GM23338 (cell line): ENCODE data around the gene BHLHA9. TPM values are rescaled to one million over a fixed set of nuclear protein-coding genes. Genes with fewer than 3 reads are reported as not detected.

Experiments used
- ATAC-seq: fragments of 200-7000 bp; cut with Tn5 transposase; 3 replicates; pipeline ENCODE4 v1.9.1; 2020
- DNase-seq: peaks from one replicate; pipeline ENCODE4 v3.0.0-alpha.2; 2015; ENCODE audit warnings: low spot score
- H2AFZ ChIP-seq: fragments of 200-600 bp; sonication (generic); 2 replicates; pipeline ENCODE4 v1.8.0; 2016; ENCODE audit warnings: antibody characterized with exemption, mild to moderate bottlenecking, moderate library complexity
- H3F3A ChIP-seq: fragments of 200-600 bp; sonication (generic); replicated peaks from 2 replicates; pipeline ENCODE4 v1.8.0; 2017; ENCODE audit warnings: antibody characterized with exemption, mixed run types, low read depth
- H3K27ac ChIP-seq: fragments of 200-600 bp; sonication (generic); 2 replicates; pipeline ENCODE4 v1.6.1; 2016; ENCODE audit warnings: low read depth
- H3K27me3 ChIP-seq: fragments of 200-600 bp; sonication (generic); 2 replicates; pipeline ENCODE4 v1.8.0; 2016; ENCODE audit warnings: mild to moderate bottlenecking, mixed run types, moderate library complexity; ENCODE audit not compliant: insufficient read depth
- H3K36me3 ChIP-seq: fragments of 200-600 bp; sonication (generic); 2 replicates; pipeline ENCODE4 v1.8.0; 2016; ENCODE audit warnings: mild to moderate bottlenecking; ENCODE audit not compliant: insufficient read depth
- H3K4me1 ChIP-seq: fragments of 200-600 bp; sonication (generic); 2 replicates; pipeline ENCODE4 v1.8.0; 2016; ENCODE audit warnings: mild to moderate bottlenecking, moderate library complexity; ENCODE audit not compliant: insufficient read depth
- H3K4me2 ChIP-seq: fragments of 200-600 bp; sonication (generic); 2 replicates; pipeline ENCODE4 v1.7.1; 2017; ENCODE audit warnings: mixed run types
- H3K4me3 ChIP-seq: fragments of 200-600 bp; sonication (generic); 2 replicates; pipeline ENCODE4 v1.6.1; 2016; ENCODE audit warnings: mixed run types
- H3K79me2 ChIP-seq: fragments of 200-600 bp; sonication (generic); replicated peaks from 2 replicates; pipeline ENCODE4 v1.8.0; 2017; ENCODE audit warnings: mild to moderate bottlenecking; ENCODE audit not compliant: insufficient read depth
- H3K9me2 ChIP-seq: fragments of 200-600 bp; sonication (generic); 2 replicates; pipeline ENCODE4 v1.8.0; 2017; ENCODE audit not compliant: insufficient read depth
- H4K20me1 ChIP-seq: fragments of 200-600 bp; sonication (generic); replicated peaks from 2 replicates; pipeline ENCODE4 v1.8.0; 2017; ENCODE audit warnings: mild to moderate bottlenecking; ENCODE audit not compliant: insufficient read depth
- H3K27ac Mint-ChIP-seq: 2 replicates; pipeline ENCODE4 v1.8.0; 2020; ENCODE audit warnings: inconsistent platforms, mild to moderate bottlenecking, moderate library complexity, mixed read lengths
- H3K27me3 Mint-ChIP-seq: 3 replicates; pipeline ENCODE4 v1.8.0; 2022; ENCODE audit warnings: low read depth, mild to moderate bottlenecking, moderate library complexity, mixed read lengths, inconsistent platforms; ENCODE audit not compliant: insufficient read depth, poor library complexity
- H3K36me3 Mint-ChIP-seq: 3 replicates; pipeline ENCODE4 v1.8.0; 2021; ENCODE audit warnings: low read depth, mild to moderate bottlenecking, inconsistent platforms, moderate library complexity, mixed read lengths
- H3K4me1 Mint-ChIP-seq: 3 replicates; pipeline ENCODE4 v1.8.0; 2020; ENCODE audit warnings: mild to moderate bottlenecking, inconsistent platforms, mixed read lengths
- H3K4me3 Mint-ChIP-seq: 3 replicates; pipeline ENCODE4 v1.8.0; 2021; ENCODE audit warnings: moderate library complexity, mild to moderate bottlenecking, inconsistent platforms, mixed read lengths
- H3K9me3 Mint-ChIP-seq: 3 replicates; pipeline ENCODE4 v1.8.0; 2020; ENCODE audit warnings: moderate library complexity, mild to moderate bottlenecking, inconsistent platforms, mixed read lengths
- CREB1 ChIP-seq: fragments of 250-450 bp; sonication (Bioruptor Pico); IDR thresholded peaks from 2 replicates; pipeline ENCODE4 v1.5.0; 2020; ENCODE audit warnings: low read depth, mild to moderate bottlenecking, moderate library complexity
- EZH2phosphoT487 ChIP-seq: fragments of 200-600 bp; sonication (generic); IDR thresholded peaks from one replicate; pipeline ENCODE4 v1.8.1; 2018; ENCODE audit warnings: antibody characterized with exemption; ENCODE audit not compliant: unreplicated experiment
- POLR2AphosphoS5 ChIP-seq: IDR thresholded peaks from 2 replicates; pipeline ENCODE4 v1.6.1; 2016; ENCODE audit warnings: antibody characterized with exemption, low read depth
- STAT1 ChIP-seq: IDR thresholded peaks from one replicate; pipeline ENCODE4 v1.6.1; 2016; ENCODE audit warnings: antibody characterized with exemption; ENCODE audit not compliant: unreplicated experiment
- ZNF114 ChIP-seq: fragments of 250-450 bp; sonication (Bioruptor Pico); IDR thresholded peaks from 2 replicates; pipeline ENCODE4 v1.5.0; 2020; ENCODE audit warnings: mild to moderate bottlenecking, moderate library complexity
- ZNF331 ChIP-seq: fragments of 250-450 bp; sonication (Bioruptor Pico); IDR thresholded peaks from 2 replicates; pipeline ENCODE4 v1.5.0; 2020; ENCODE audit warnings: low read depth, mild to moderate bottlenecking, moderate library complexity
- polyA plus RNA-seq: library from polyadenylated mRNA; unstranded; fragments of >200 nt; fragmentation: Nextera tagmentation; extraction: Ambion mirVana; gene quantifications from 2 replicates; pipeline ENCODE4 v1.2.1, GENCODE V29; 2016
- total RNA-seq: library from RNA; depleted of rRNA; stranded (reverse); fragments of >200 nt; shearing (Covaris generic); gene quantifications from 2 replicates; pipeline ENCODE4 v1.2.3, GENCODE V29; 2014
- TF ChIP-seq, protein P1 (sequence below): IDR thresholded peaks from 2 replicates; pipeline ENCODE4 v1.6.1; 2016; ENCODE audit warnings: antibody characterized with exemption
- TF ChIP-seq, protein P2 (sequence below), 2 experiments: fragments of 200-600 bp in 1 of 2; sonication (generic) in 1 of 2; conservative IDR thresholded peaks; 2 replicates each; pipeline versions ENCODE4 v1.5.1 to v1.6.1; 2016 to 2017; ENCODE audit warnings: antibody characterized with exemption in 2 of 2, low read depth in 2 of 2, mild to moderate bottlenecking in 2 of 2, moderate library complexity in 1 of 2

Gene BHLHA9
- total and polyA plus RNA-seq, 2 experiments from 2014 or later, result 0.39 to 2.3 TPM

DNA sequence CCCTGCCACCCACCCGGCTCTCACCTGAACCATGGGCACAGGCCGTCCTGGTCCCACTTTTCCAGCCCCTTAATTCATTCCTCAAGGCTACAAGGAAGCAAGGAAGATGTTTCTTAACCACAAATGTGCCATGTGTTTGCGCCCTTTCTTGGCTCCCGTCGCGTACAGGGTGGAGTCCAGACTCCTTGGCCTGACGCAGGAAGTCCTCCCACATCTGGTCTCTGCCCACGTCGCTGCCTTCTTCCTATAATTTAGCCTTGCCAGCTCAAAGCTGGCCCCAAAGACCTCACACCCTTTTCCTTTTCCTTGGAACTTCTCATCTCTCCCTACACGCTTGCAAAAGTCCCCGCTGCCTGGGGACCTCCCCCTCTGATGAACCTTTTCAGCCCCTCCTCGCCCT lies 38.8 kb upstream of the BHLHA9 start:
- H3K79me2 ChIP-seq, result no peaks in the 10 kb centered on the region
- H3K36me3 ChIP-seq, result no peaks in the 10 kb centered on the region
- DNase-seq (no peak), ATAC-seq (no peak)
- H2AFZ ChIP-seq, result no peak overlapping the region
- no peak overlapping the region for H3K4me2 ChIP-seq
- peaks cover 8% of the 10 kb centered on the region; the same call in 1 of the 2 replicates for H3F3A ChIP-seq
- H3K4me1 ChIP-seq, result peaks cover 3% of the 10 kb centered on the region; the same call in 1 of the 2 replicates
- no peak for TF ChIP-seq ZNF331 (CRISPR knock-in tag)
- no peak for TF ChIP-seq ZNF114 (CRISPR knock-in tag)
- no peak for TF ChIP-seq STAT1
- TF ChIP-seq CREB1, result no peak
- TF ChIP-seq POLR2AphosphoS5, result no peak
- TF ChIP-seq, protein P1, sequence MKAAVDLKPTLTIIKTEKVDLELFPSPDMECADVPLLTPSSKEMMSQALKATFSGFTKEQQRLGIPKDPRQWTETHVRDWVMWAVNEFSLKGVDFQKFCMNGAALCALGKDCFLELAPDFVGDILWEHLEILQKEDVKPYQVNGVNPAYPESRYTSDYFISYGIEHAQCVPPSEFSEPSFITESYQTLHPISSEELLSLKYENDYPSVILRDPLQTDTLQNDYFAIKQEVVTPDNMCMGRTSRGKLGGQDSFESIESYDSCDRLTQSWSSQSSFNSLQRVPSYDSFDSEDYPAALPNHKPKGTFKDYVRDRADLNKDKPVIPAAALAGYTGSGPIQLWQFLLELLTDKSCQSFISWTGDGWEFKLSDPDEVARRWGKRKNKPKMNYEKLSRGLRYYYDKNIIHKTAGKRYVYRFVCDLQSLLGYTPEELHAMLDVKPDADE, result no peak
- Mint-ChIP-seq H3K27ac (no peak overlapping the region), H3K9me3 (peaks cover 3% of the 10 kb centered on the region; the same call in 1 of the 3 replicates), H3K4me1 (peaks cover 10% of the 10 kb centered on the region), H3K27me3 (peaks cover 54% of the 10 kb centered on the region), H3K36me3 (no peaks in the 10 kb centered on the region), H3K4me3 (no peak overlapping the region)
- no peak overlapping the region for H3K27ac ChIP-seq
- H4K20me1 ChIP-seq, result no peaks in the 10 kb centered on the region; the same call in 1 of the 2 replicates
- no peak overlapping the region for H3K4me3 ChIP-seq
- peaks cover 63% of the 10 kb centered on the region for H3K27me3 ChIP-seq
- no peaks in the 10 kb centered on the region for H3K9me2 ChIP-seq

DNA sequence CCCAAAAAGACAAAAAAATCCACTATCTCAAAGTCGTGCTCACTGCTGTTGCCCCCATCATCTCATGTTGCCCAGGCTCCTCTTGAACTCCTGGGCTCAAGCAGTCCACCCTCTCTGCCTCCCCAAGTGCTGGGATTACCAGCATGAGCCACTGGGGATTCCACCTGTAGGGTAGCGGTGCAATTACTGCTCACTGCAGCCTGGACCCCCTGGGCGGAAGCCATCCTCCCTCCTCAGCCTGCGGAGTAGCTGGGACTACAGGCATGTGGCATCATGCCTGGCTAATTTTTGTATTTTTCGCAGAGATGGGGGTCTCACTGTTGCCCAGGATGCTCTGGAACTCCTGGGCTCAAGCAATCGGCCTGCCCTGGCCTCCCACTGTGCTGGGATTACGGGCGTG lies 37.9 kb upstream of the BHLHA9 start:
- Mint-ChIP-seq H3K4me1 (peaks cover 10% of the 10 kb centered on the region), H3K27ac (no peak overlapping the region), H3K27me3 (peaks cover 46% of the 10 kb centered on the region), H3K9me3 (peaks cover 3% of the 10 kb centered on the region; the same call in 1 of the 3 replicates), H3K4me3 (no peak overlapping the region), H3K36me3 (no peaks in the 10 kb centered on the region)
- ATAC-seq (no peak), DNase-seq (no peak)
- H4K20me1 ChIP-seq, result no peaks in the 10 kb centered on the region; the same call in 1 of the 2 replicates
- H3K9me2 ChIP-seq, result no peaks in the 10 kb centered on the region
- no peak overlapping the region for H2AFZ ChIP-seq
- peaks cover 7% of the 10 kb centered on the region; the same call in 1 of the 2 replicates for H3F3A ChIP-seq
- no peaks in the 10 kb centered on the region for H3K79me2 ChIP-seq
- H3K27ac ChIP-seq, result no peak overlapping the region
- TF ChIP-seq, protein P2, sequence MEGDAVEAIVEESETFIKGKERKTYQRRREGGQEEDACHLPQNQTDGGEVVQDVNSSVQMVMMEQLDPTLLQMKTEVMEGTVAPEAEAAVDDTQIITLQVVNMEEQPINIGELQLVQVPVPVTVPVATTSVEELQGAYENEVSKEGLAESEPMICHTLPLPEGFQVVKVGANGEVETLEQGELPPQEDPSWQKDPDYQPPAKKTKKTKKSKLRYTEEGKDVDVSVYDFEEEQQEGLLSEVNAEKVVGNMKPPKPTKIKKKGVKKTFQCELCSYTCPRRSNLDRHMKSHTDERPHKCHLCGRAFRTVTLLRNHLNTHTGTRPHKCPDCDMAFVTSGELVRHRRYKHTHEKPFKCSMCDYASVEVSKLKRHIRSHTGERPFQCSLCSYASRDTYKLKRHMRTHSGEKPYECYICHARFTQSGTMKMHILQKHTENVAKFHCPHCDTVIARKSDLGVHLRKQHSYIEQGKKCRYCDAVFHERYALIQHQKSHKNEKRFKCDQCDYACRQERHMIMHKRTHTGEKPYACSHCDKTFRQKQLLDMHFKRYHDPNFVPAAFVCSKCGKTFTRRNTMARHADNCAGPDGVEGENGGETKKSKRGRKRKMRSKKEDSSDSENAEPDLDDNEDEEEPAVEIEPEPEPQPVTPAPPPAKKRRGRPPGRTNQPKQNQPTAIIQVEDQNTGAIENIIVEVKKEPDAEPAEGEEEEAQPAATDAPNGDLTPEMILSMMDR (conservative IDR thresholded peaks at IDR 0.05; ENCODE audit: low read depth in 2 of 2), result no peak
- TF ChIP-seq EZH2phosphoT487 (no peak), POLR2AphosphoS5 (no peak), ZNF114 (CRISPR knock-in tag) (no peak), CREB1 (no peak), STAT1 (no peak)
- TF ChIP-seq, protein P1, result no peak
- no peak overlapping the region for H3K4me2 ChIP-seq
- peaks cover 54% of the 10 kb centered on the region for H3K27me3 ChIP-seq
- no peaks in the 10 kb centered on the region for H3K36me3 ChIP-seq
- H3K4me3 ChIP-seq, result no peak overlapping the region
- peaks cover 3% of the 10 kb centered on the region; the same call in 1 of the 2 replicates for H3K4me1 ChIP-seq
